H9 (cell line): Measurements from ENCODE around the gene CD58. TPM values are rescaled to one million over a fixed set of nuclear protein-coding genes. Genes with fewer than 3 reads are reported as not detected.

Experiments used
- DNase-seq: peaks from one replicate; pipeline ENCODE4 v3.0.0-alpha.2; 2017
- H2AFZ ChIP-seq: one replicate; pipeline ENCODE4 v1.6.1; 2013; ENCODE audit warnings: mild to moderate bottlenecking, low read length, control low read depth, moderate library complexity
- H2AK5ac ChIP-seq: 2 replicates; pipeline ENCODE4 v1.6.1; 2013; ENCODE audit warnings: low read length, control low read depth, mixed read lengths; ENCODE audit not compliant: insufficient read length
- H2BK120ac ChIP-seq: one replicate; pipeline ENCODE4 v1.6.1; 2013; ENCODE audit warnings: low read depth, mild to moderate bottlenecking, low read length, control low read depth, inconsistent platforms; ENCODE audit not compliant: poor library complexity, severe bottlenecking
- H2BK12ac ChIP-seq: 2 replicates; pipeline ENCODE4 v1.6.1; 2013; ENCODE audit warnings: low read length, control low read depth, mixed read lengths, low read depth; ENCODE audit not compliant: insufficient read length
- H2BK15ac ChIP-seq: 2 replicates; pipeline ENCODE4 v1.6.1; 2013; ENCODE audit warnings: low read depth, low read length, control low read depth
- H2BK20ac ChIP-seq: one replicate; pipeline ENCODE4 v1.6.1; 2013; ENCODE audit warnings: low read depth, mild to moderate bottlenecking, low read length, control low read depth, inconsistent platforms; ENCODE audit not compliant: poor library complexity, severe bottlenecking
- H2BK5ac ChIP-seq: 2 replicates; pipeline ENCODE4 v1.6.1; 2013; ENCODE audit warnings: low read length, control low read depth, mixed read lengths; ENCODE audit not compliant: insufficient read length
- H3K14ac ChIP-seq: 2 replicates; pipeline ENCODE4 v1.6.1; 2013; ENCODE audit warnings: low read length, control low read depth; ENCODE audit not compliant: insufficient read depth
- H3K18ac ChIP-seq: 2 replicates; pipeline ENCODE4 v1.6.1; 2013; ENCODE audit warnings: low read depth, mild to moderate bottlenecking, mixed read lengths, low read length, control low read depth; ENCODE audit not compliant: insufficient read length
- H3K23ac ChIP-seq: 2 replicates; pipeline ENCODE4 v1.6.1; 2013; ENCODE audit warnings: low read length, control low read depth, mixed read lengths, low read depth; ENCODE audit not compliant: insufficient read length
- H3K23me2 ChIP-seq: 2 replicates; pipeline ENCODE4 v1.6.1; 2013; ENCODE audit warnings: low read depth, mild to moderate bottlenecking, mixed read lengths, low read length, control low read depth; ENCODE audit not compliant: insufficient read length, poor library complexity, severe bottlenecking
- H3K27ac ChIP-seq: 2 replicates; pipeline ENCODE4 v1.5.1; 2013; ENCODE audit warnings: low read length, control low read depth, mixed read lengths, low read depth; ENCODE audit not compliant: insufficient read length
- H3K27me3 ChIP-seq: 2 replicates; pipeline ENCODE4 v1.6.1; 2013; ENCODE audit warnings: low read length, control low read depth, inconsistent platforms; ENCODE audit not compliant: insufficient read depth
- H3K4ac ChIP-seq: 2 replicates; pipeline ENCODE4 v1.6.1; 2013; ENCODE audit warnings: low read depth, mild to moderate bottlenecking, control low read depth, inconsistent platforms, low read length, moderate library complexity
- H3K4me1 ChIP-seq: 2 replicates; pipeline ENCODE4 v1.6.1; 2013; ENCODE audit warnings: low read length, control low read depth, inconsistent platforms; ENCODE audit not compliant: insufficient read depth
- H3K4me2 ChIP-seq: 2 replicates; pipeline ENCODE4 v1.6.1; 2013; ENCODE audit warnings: low read length, control low read depth, mixed read lengths; ENCODE audit not compliant: insufficient read length, insufficient read depth
- H3K56ac ChIP-seq: 2 replicates; pipeline ENCODE4 v1.6.1; 2013; ENCODE audit warnings: low read depth, mild to moderate bottlenecking, mixed read lengths, low read length, control low read depth; ENCODE audit not compliant: insufficient read length
- H3K79me1 ChIP-seq: 2 replicates; pipeline ENCODE4 v1.6.1; 2013; ENCODE audit warnings: low read depth, mild to moderate bottlenecking, moderate library complexity, low read length, control low read depth, inconsistent platforms; ENCODE audit not compliant: insufficient read depth, poor library complexity, severe bottlenecking
- H3K79me2 ChIP-seq: 2 replicates; pipeline ENCODE4 v1.6.1; 2013; ENCODE audit warnings: low read length, control low read depth, inconsistent platforms; ENCODE audit not compliant: insufficient read depth
- H3K9ac ChIP-seq: 2 replicates; pipeline ENCODE4 v1.6.1; 2013; ENCODE audit warnings: low read length, control low read depth, mixed read lengths; ENCODE audit not compliant: insufficient read length; ENCODE audit errors: extremely low read depth
- H3K9me3 ChIP-seq: one replicate; pipeline ENCODE4 v1.6.1; 2013; ENCODE audit warnings: low read depth, low read length, inconsistent platforms; ENCODE audit not compliant: control insufficient read depth
- H3T11ph ChIP-seq: one replicate; pipeline ENCODE4 v1.6.1; 2013; ENCODE audit warnings: mild to moderate bottlenecking, low read length, control low read depth, inconsistent platforms
- H4K20me1 ChIP-seq: one replicate; pipeline ENCODE4 v1.6.1; 2013; ENCODE audit not compliant: control insufficient read depth, insufficient read length, insufficient read depth
- H4K5ac ChIP-seq: 2 replicates; pipeline ENCODE4 v1.6.1; 2013; ENCODE audit warnings: low read depth, mild to moderate bottlenecking, mixed read lengths, low read length, control low read depth; ENCODE audit not compliant: insufficient read length
- H4K8ac ChIP-seq: replicated peaks from 2 replicates; pipeline ENCODE4 v1.6.1; 2013; ENCODE audit warnings: low read length, control low read depth, mixed read lengths, low read depth; ENCODE audit not compliant: insufficient read length
- H4K91ac ChIP-seq: 2 replicates; pipeline ENCODE4 v1.6.1; 2013; ENCODE audit warnings: low read depth, mild to moderate bottlenecking, moderate library complexity, mixed read lengths, low read length, control low read depth; ENCODE audit not compliant: insufficient read length
- H3K27ac Mint-ChIP-seq, 3 experiments: 2 replicates in 2 of 3; 3 replicates in 1 of 3; pipeline ENCODE4 v1.8.0; 2020 to 2021; ENCODE audit warnings: mixed read lengths in 3 of 3, mild to moderate bottlenecking in 1 of 3, moderate library complexity in 1 of 3
- H3K27me3 Mint-ChIP-seq: 2 replicates; pipeline ENCODE4 v1.8.0; 2021; ENCODE audit warnings: low read depth, mild to moderate bottlenecking, moderate library complexity, mixed read lengths
- H3K36me3 Mint-ChIP-seq, 3 experiments: 2 replicates in 2 of 3; 3 replicates in 1 of 3; pipeline ENCODE4 v1.8.0; 2020 to 2021; ENCODE audit warnings: low read depth in 3 of 3, mixed read lengths in 3 of 3; ENCODE audit not compliant: insufficient read depth in 1 of 3
- H3K4me1 Mint-ChIP-seq, 2 experiments: 2 replicates each; pipeline ENCODE4 v1.8.0; 2020; ENCODE audit warnings: mixed read lengths in 2 of 2
- H3K4me3 Mint-ChIP-seq, 2 experiments: 2 replicates in 1 of 2; 3 replicates in 1 of 2; pipeline ENCODE4 v1.8.0; 2020 to 2021; ENCODE audit warnings: mild to moderate bottlenecking in 2 of 2, mixed read lengths in 2 of 2, moderate library complexity in 1 of 2
- H3K9me3 Mint-ChIP-seq, 2 experiments: 2 replicates in 1 of 2; 3 replicates in 1 of 2; pipeline ENCODE4 v1.8.0; 2020; ENCODE audit warnings: mild to moderate bottlenecking in 2 of 2, mixed read lengths in 2 of 2, moderate library complexity in 1 of 2
- CTCF ChIP-seq: fragments of 200-600 bp; sonication (generic); conservative IDR thresholded peaks from 3 replicates; pipeline ENCODE4 v1.8.0; 2021; ENCODE audit warnings: antibody characterized with exemption, mild to moderate bottlenecking
- WGBS: extraction: QIAGEN DNeasy Blood & Tissue Kit; methylation state at CpG from one replicate; pipeline ENCODE4 v1.1.7; 2013; ENCODE audit warnings: missing lambda C conversion rate, low lambda C conversion rate, mixed read lengths; ENCODE audit not compliant: insufficient read length; ENCODE audit errors: extremely low coverage; 5-methylcytosine and 5-hydroxymethylcytosine counted together
- microRNA-seq: library from miRNA; unstranded; fragments of <30 nt; microRNA quantifications from one replicate; pipeline ENCODE4, GENCODE V29; 2020; ENCODE audit warnings: borderline microRNAs expressed
- total RNA-seq: library from RNA; stranded (reverse); gene quantifications from 2 replicates; pipeline ENCODE4 v1.2.1, GENCODE V29; 2021

Gene CD58
- total RNA-seq, 1 experiment from 2014 or later = 4.3 TPM

- Histone ChIP-seq H3K79me2 (no peaks in the 10 kb centered on the region), H3T11ph (no peak overlapping the region), H2BK120ac (no peak overlapping the region), H3K4me1 (no peaks in the 10 kb centered on the region), H2BK5ac (no peak overlapping the region), H2BK12ac (no peak overlapping the region), H3K27me3 (no peaks in the 10 kb centered on the region), H3K23ac (no peak overlapping the region), H3K4ac (no peak overlapping the region), H2AK5ac (no peak overlapping the region), H3K9me3 (no peaks in the 10 kb centered on the region), H3K18ac (no peak overlapping the region), H3K14ac (no peak overlapping the region), H2BK20ac (no peak overlapping the region), H3K9ac (no peak overlapping the region), H3K56ac (no peak overlapping the region), H2AFZ (no peak overlapping the region), H4K5ac (no peak overlapping the region), H3K23me2 (no peaks in the 10 kb centered on the region), H2BK15ac (no peak overlapping the region), H4K8ac (no peak overlapping the region), H3K4me2 (no peak overlapping the region), H3K79me1 (no peaks in the 10 kb centered on the region), H4K91ac (no peak overlapping the region), H3K27ac (no peak overlapping the region), H4K20me1 (no peaks in the 10 kb centered on the region)
- Mint-ChIP-seq H3K36me3 (no peaks in the 10 kb centered on the region), H3K4me3 (no peak overlapping the region), H3K27me3 (peaks cover 3% of the 10 kb centered on the region; the same call in 1 of the 2 replicates), H3K27ac (no peak overlapping the region), H3K4me1 (peaks cover 0 to 3% of the 10 kb centered on the region in 2 experiments; a peak in 1 of 4 replicates), H3K9me3 (no peaks in the 10 kb centered on the region)
- no peak for TF ChIP-seq CTCF
- DNase-seq = no peak
- WGBS = no CpG with 5 or more reads among the region's 4 CpGs
Observed at GRCh38 chr1:116465477-116465844, 105.4 kb downstream of the CD58 start.

Small RNA genes within 50 kb of the gene (microRNA-seq; reads per million reads assigned to microRNA genes)
- not detected for gene MIR548AC

Other genes with a start within 250 kb of the CD58 start
- gene ATP1A1, start 197.8 kb downstream of the CD58 start, total RNA-seq = 232 and 239 TPM in 2 replicates
- 18.6 and 19.1 TPM in 2 replicates for gene IGSF3, start 96.7 kb upstream of the CD58 start, total RNA-seq
- not detected in 2 replicates for gene CD2, start 183.4 kb upstream of the CD58 start, total RNA-seq